OCI-LY3 (cell line): ENCODE data around the gene MSMB.
"Not testable (repeated sequence)": the region's sequence is repeated elsewhere in the genome, so short reads cannot be mapped to it uniquely, and the experiment has no call there.

Experiments used
- H2AFZ ChIP-seq: fragments of 200-600, 300-600 bp; shearing (Covaris generic); 2 replicates; pipeline ENCODE4 v1.6.0; 2014; ENCODE audit warnings: antibody characterized with exemption, low read depth, low read length
- H3K27ac ChIP-seq: fragments of 200-600, 300-600 bp; sonication (generic); 2 replicates; pipeline ENCODE4 v1.5.1; 2014; ENCODE audit warnings: mild to moderate bottlenecking, low read length, moderate library complexity, mixed read lengths
- H3K27me3 ChIP-seq: fragments of 200-600, 300-600 bp; sonication (generic); 2 replicates; pipeline ENCODE4 v1.6.1; 2014; ENCODE audit warnings: low read depth, low read length, mixed read lengths
- H3K36me3 ChIP-seq: fragments of 200-600, 300-600 bp; sonication (generic); replicated peaks from 2 replicates; pipeline ENCODE3; 2014; ENCODE audit warnings: low read depth, low read length, mixed read lengths
- H3K4me1 ChIP-seq: fragments of 300-600, 200-600 bp; sonication (generic); 2 replicates; pipeline ENCODE4 v1.6.1; 2014; ENCODE audit warnings: low read length, mixed read lengths
- H3K4me2 ChIP-seq: fragments of 200-600, 300-600 bp; sonication (generic); 2 replicates; pipeline ENCODE4 v1.6.1; 2014; ENCODE audit warnings: low read length, mixed read lengths
- H3K4me3 ChIP-seq: fragments of 300-600, 200-600 bp; sonication (generic); 2 replicates; pipeline ENCODE4 v1.5.1; 2014; ENCODE audit warnings: antibody characterized with exemption, mild to moderate bottlenecking, low read length, moderate library complexity
- H3K79me2 ChIP-seq: fragments of 300-600, 200-600 bp; shearing (Covaris generic); 2 replicates; pipeline ENCODE4 v1.6.1; 2014; ENCODE audit warnings: mild to moderate bottlenecking, low read length, mixed read lengths
- H3K9ac ChIP-seq: fragments of 300-600, 200-600 bp; shearing (Covaris generic); 2 replicates; pipeline ENCODE4 v1.6.0; 2014; ENCODE audit warnings: mild to moderate bottlenecking, low read length, moderate library complexity
- H3K9me3 ChIP-seq: fragments of 200-600, 300-600 bp; shearing (Covaris generic); 2 replicates; pipeline ENCODE4 v1.6.1; 2014; ENCODE audit warnings: low read length, mixed read lengths; ENCODE audit not compliant: insufficient read depth
- H4K20me1 ChIP-seq: fragments of 200-600, 300-600 bp; sonication (generic); 2 replicates; pipeline ENCODE4 v1.6.1; 2016; ENCODE audit warnings: low read length, mixed read lengths; ENCODE audit not compliant: insufficient read depth
- CTCF ChIP-seq: fragments of 200-600, 300-600 bp; sonication (generic); IDR thresholded peaks from 2 replicates; pipeline ENCODE4 v1.5.1; 2014; ENCODE audit warnings: antibody characterized with exemption, low read length, low read depth
- EZH2phosphoT487 ChIP-seq: fragments of 200-600 bp; shearing (Covaris generic); IDR thresholded peaks from 2 replicates; pipeline ENCODE4 v1.6.1; 2018; ENCODE audit warnings: antibody characterized with exemption, mixed run types, low read depth

MSMB gene

GRCh38 chr10:46052057-46052790 is 6.2 kb upstream of the MSMB start:
- H2AFZ ChIP-seq, result no peak overlapping the region
- H3K4me2 ChIP-seq, result no peak overlapping the region
- no peak overlapping the region for H3K9ac ChIP-seq
- H3K4me1 ChIP-seq, result no peaks in the 10 kb centered on the region
- no peaks in the 10 kb centered on the region for H3K36me3 ChIP-seq
- H3K79me2 ChIP-seq, result no peaks in the 10 kb centered on the region
- H3K9me3 ChIP-seq, result no peaks in the 10 kb centered on the region
- no peaks in the 10 kb centered on the region for H3K27me3 ChIP-seq
- no peak overlapping the region for H3K27ac ChIP-seq
- no peak overlapping the region for H3K4me3 ChIP-seq
- no peak for TF ChIP-seq CTCF
- no peaks in the 10 kb centered on the region for H4K20me1 ChIP-seq

DNA sequence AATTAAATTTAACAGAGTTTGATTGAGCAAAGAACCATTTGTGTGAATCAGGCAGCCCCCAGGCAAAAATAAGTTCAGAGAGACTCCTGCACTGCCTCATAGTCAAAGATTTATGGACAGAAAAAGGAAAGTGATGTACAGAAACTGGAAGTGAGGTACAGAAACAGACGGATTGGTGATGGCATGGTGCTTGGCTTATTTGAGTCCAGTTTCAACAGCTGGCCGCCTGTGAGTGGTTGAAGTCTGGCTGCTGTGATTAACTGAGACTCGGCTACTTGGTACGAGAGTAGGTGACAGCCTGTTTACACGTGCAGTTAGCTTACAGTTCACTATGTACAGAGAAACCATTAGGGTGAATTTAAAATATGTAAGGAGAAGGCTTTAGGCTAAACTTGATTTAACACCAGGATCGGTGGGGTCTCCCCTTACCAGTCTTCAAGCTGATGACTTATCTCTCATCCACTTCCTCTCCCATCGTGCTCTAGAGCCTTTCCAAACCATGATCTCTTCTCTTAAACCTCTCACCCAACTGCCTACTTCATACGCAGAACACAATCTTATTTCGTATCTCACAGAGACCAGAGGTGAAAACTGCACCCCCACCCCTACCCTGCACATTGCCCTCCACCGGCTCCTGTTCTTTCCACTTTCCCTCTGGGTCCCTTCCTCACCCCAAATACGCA is 5.0 kb upstream of the MSMB start:
- H3K27me3 ChIP-seq, result no peaks in the 10 kb centered on the region
- H3K9me3 ChIP-seq, result no peaks in the 10 kb centered on the region
- H3K4me3 ChIP-seq, result no peak overlapping the region
- H3K4me2 ChIP-seq, result no peak overlapping the region
- H3K36me3 ChIP-seq, result no peaks in the 10 kb centered on the region
- no peak overlapping the region for H3K27ac ChIP-seq
- H3K79me2 ChIP-seq, result no peaks in the 10 kb centered on the region
- no peaks in the 10 kb centered on the region for H3K4me1 ChIP-seq
- no peak overlapping the region for H2AFZ ChIP-seq
- no peak overlapping the region for H3K9ac ChIP-seq
- no peaks in the 10 kb centered on the region for H4K20me1 ChIP-seq
- TF ChIP-seq CTCF (no peak), EZH2phosphoT487 (no peak)

GRCh38 chr10:46049497-46049831 is 3.4 kb upstream of the MSMB start:
- not testable (repeated sequence) for H3K4me3 ChIP-seq, H4K20me1 ChIP-seq, H3K79me2 ChIP-seq, H3K9ac ChIP-seq, H3K36me3 ChIP-seq, H3K4me1 ChIP-seq, H3K27me3 ChIP-seq, H3K4me2 ChIP-seq, H3K27ac ChIP-seq, H2AFZ ChIP-seq, H3K9me3 ChIP-seq

DNA sequence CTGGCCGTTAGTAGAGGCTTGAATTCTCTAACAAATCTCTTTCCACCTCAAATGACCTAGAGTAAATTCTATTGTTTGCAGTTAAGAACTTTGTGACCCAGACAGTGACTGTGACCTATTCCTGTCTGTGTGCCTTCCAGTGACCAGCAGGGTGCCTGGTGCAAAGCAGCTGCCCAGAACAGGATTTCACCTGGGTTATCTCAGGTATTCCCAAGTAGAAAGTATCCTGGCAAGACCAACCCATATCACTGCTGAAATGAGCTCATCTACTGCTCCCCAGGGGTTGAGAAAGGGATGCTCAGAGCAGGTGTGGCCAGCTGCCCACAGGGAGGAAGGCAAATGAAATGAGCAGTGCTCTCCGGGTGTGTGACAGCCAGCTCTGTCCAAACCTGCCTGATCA is 2.1 kb upstream of the MSMB start:
- no peak for TF ChIP-seq CTCF
- TF ChIP-seq EZH2phosphoT487, result no peak
- Histone ChIP-seq H2AFZ (no peak overlapping the region), H3K36me3 (no peaks in the 10 kb centered on the region)

More for the DNA sequence above, 2.1 kb upstream of the MSMB start:
- Histone ChIP-seq H3K79me2 (no peaks in the 10 kb centered on the region), H3K27me3 (no peaks in the 10 kb centered on the region), H3K9me3 (no peaks in the 10 kb centered on the region), H4K20me1 (no peaks in the 10 kb centered on the region), H3K4me2 (no peak overlapping the region), H3K4me1 (no peaks in the 10 kb centered on the region), H3K9ac (no peak overlapping the region), H3K27ac (no peak overlapping the region), H3K4me3 (no peak overlapping the region)
